SK-N-SH (cell line): ENCODE results near the gene SLC15A1. TPM values are rescaled to one million over a fixed set of nuclear protein-coding genes. Genes with fewer than 3 reads are reported as not detected.

Experiments used
- CTCF ChIA-PET: fragments of 300-600, 350-600 bp; formaldehyde crosslinking; extraction: SDS; loops from one replicate; lab custom pipeline; 2021; lab: Yijun Ruan, JAX
- POLR2A ChIA-PET: fragments of 350-600 bp; sonication (Branson Sonifier 250); formaldehyde crosslinking; extraction: SDS; loops from one replicate; lab custom pipeline; 2020; ENCODE audit warnings: antibody characterized with exemption, inconsistent platforms; lab: Yijun Ruan, JAX
- DNase-seq: peaks from one replicate; pipeline ENCODE4 v3.0.0; 2012
- H2AFZ ChIP-seq: fragments of 200-600 bp; sonication (generic); 2 replicates; pipeline ENCODE4 v1.8.1; 2016; ENCODE audit warnings: antibody characterized with exemption, mild to moderate bottlenecking, low read depth
- H3F3A ChIP-seq: fragments of 200-600 bp; sonication (generic); replicated peaks from 2 replicates; pipeline ENCODE3; 2016; ENCODE audit warnings: antibody characterized with exemption, mild to moderate bottlenecking; ENCODE audit not compliant: insufficient read depth
- H3K27ac ChIP-seq, 2 experiments: fragments of 200-500 bp in 1 of 2; fragments of 200-600 bp in 1 of 2; sonication (Bioruptor generic) in 1 of 2; sonication (generic), shearing (Covaris generic) in 1 of 2; 2 replicates each; pipeline versions ENCODE4 v1.5.1 to v1.6.1; 2014 to 2016; ENCODE audit warnings: low read depth in 2 of 2, inconsistent platforms in 1 of 2, low read length in 1 of 2, mild to moderate bottlenecking in 1 of 2, mixed read lengths in 1 of 2
- H3K27me3 ChIP-seq: fragments of 200-600 bp; sonication (generic), shearing (Covaris generic); 2 replicates; pipeline ENCODE4 v1.6.1; 2016; ENCODE audit warnings: mixed run types; ENCODE audit not compliant: insufficient read depth
- H3K36me3 ChIP-seq, 2 experiments: fragments of 200-500 bp in 1 of 2; fragments of 200-600 bp in 1 of 2; sonication (Bioruptor generic) in 1 of 2; sonication (generic) in 1 of 2; replicated peaks in 1 of 2; 2 replicates each; pipeline versions ENCODE3 to v1.5.1; 2014 to 2016; ENCODE audit warnings: low read length in 1 of 2, mild to moderate bottlenecking in 1 of 2; ENCODE audit not compliant: insufficient read depth in 2 of 2, control insufficient read depth in 1 of 2
- H3K4me1 ChIP-seq, 2 experiments: fragments of 200-500 bp in 1 of 2; fragments of 200-600 bp in 1 of 2; sonication (Bioruptor generic) in 1 of 2; sonication (generic), shearing (Covaris generic) in 1 of 2; 2 replicates each; pipeline versions ENCODE4 v1.5.1 to v1.6.1; 2014 to 2016; ENCODE audit warnings: low read depth in 1 of 2, low read length in 1 of 2, mixed run types in 1 of 2; ENCODE audit not compliant: insufficient read depth in 2 of 2, control insufficient read depth in 1 of 2
- H3K4me2 ChIP-seq: fragments of 200-600 bp; sonication (generic), shearing (Covaris generic); 2 replicates; pipeline ENCODE4 v1.6.1; 2017; ENCODE audit warnings: mixed run types
- H3K4me3 ChIP-seq, 2 experiments: fragments of 200-500 bp in 1 of 2; fragments of 200-600 bp in 1 of 2; sonication (Bioruptor generic) in 1 of 2; sonication (generic), shearing (Covaris generic) in 1 of 2; 2 replicates each; pipeline versions ENCODE4 v1.5.1 to v1.8.1; 2014 to 2016; ENCODE audit warnings: low read depth in 2 of 2, inconsistent platforms in 1 of 2, low read length in 1 of 2, mild to moderate bottlenecking in 1 of 2, mixed read lengths in 1 of 2, moderate library complexity in 1 of 2
- H3K79me2 ChIP-seq: fragments of 200-600 bp; sonication (generic); 2 replicates; pipeline ENCODE4 v1.8.1; 2017; ENCODE audit warnings: mild to moderate bottlenecking; ENCODE audit not compliant: insufficient read depth
- H3K9ac ChIP-seq: fragments of 200-600 bp; sonication (generic); 2 replicates; pipeline ENCODE4 v1.6.1; 2017; ENCODE audit warnings: mixed run types
- H3K9me2 ChIP-seq: fragments of 200-600 bp; sonication (generic); 2 replicates; pipeline ENCODE4 v1.6.1; 2017; ENCODE audit warnings: mixed run types
- H3K9me3 ChIP-seq: fragments of 200-600 bp; sonication (generic); 2 replicates; pipeline ENCODE4 v1.6.1; 2017; ENCODE audit warnings: mixed run types, mild to moderate bottlenecking, moderate library complexity
- H4K20me1 ChIP-seq: fragments of 200-600 bp; sonication (generic); 2 replicates; pipeline ENCODE4 v1.6.1; 2017; ENCODE audit warnings: mild to moderate bottlenecking, mixed run types; ENCODE audit not compliant: insufficient read depth
- FOSL2 ChIP-seq: IDR thresholded peaks from 2 replicates; pipeline ENCODE4 v1.4.0; 2012; ENCODE audit warnings: low read depth, mild to moderate bottlenecking, moderate library complexity, borderline replicate concordance
- FOXJ3 ChIP-seq: sonication (generic); formaldehyde crosslinking; IDR thresholded peaks from 2 replicates; pipeline ENCODE4 v1.5.1; 2020; ENCODE audit warnings: mild to moderate bottlenecking, missing genetic modification reagents
- FOXM1 ChIP-seq: IDR thresholded peaks from 2 replicates; pipeline ENCODE4 v1.4.0; 2012; ENCODE audit warnings: low read depth, mild to moderate bottlenecking
- GATA2 ChIP-seq: sonication (generic); formaldehyde crosslinking; IDR thresholded peaks from 2 replicates; pipeline ENCODE4 v1.5.0; 2020; ENCODE audit warnings: mild to moderate bottlenecking, missing genetic modification reagents
- MEF2A ChIP-seq: IDR thresholded peaks from 2 replicates; pipeline ENCODE4 v1.4.0; 2012; ENCODE audit warnings: low read depth, borderline replicate concordance
- PBX3 ChIP-seq: IDR thresholded peaks from 2 replicates; pipeline ENCODE4; 2012
- RAD21 ChIP-seq: IDR thresholded peaks from 2 replicates; pipeline ENCODE4 v1.6.1; 2012; ENCODE audit warnings: mild to moderate bottlenecking, low read length
- RCOR1 ChIP-seq: fragments of 150-350 bp; IDR thresholded peaks from 2 replicates; pipeline ENCODE4 v1.6.1; 2017; ENCODE audit warnings: antibody characterized with exemption, low read length
- RFX5 ChIP-seq: IDR thresholded peaks from 2 replicates; pipeline ENCODE4 v1.6.1; 2012; ENCODE audit warnings: mild to moderate bottlenecking, improper control_type of control experiment, low read length
- RXRA ChIP-seq: IDR thresholded peaks from 2 replicates; pipeline ENCODE4 v1.4.0; 2012; ENCODE audit warnings: low read depth, mild to moderate bottlenecking, borderline replicate concordance
- SIN3A ChIP-seq: IDR thresholded peaks from 2 replicates; pipeline ENCODE4 v1.6.1; 2012; ENCODE audit warnings: low read depth, mild to moderate bottlenecking, low read length, moderate library complexity, borderline replicate concordance
- SMC3 ChIP-seq: IDR thresholded peaks from 2 replicates; pipeline ENCODE4 v1.6.1; 2012; ENCODE audit warnings: low read depth, low read length, improper control_type of control experiment
- TEAD4 ChIP-seq: IDR thresholded peaks from 2 replicates; pipeline ENCODE4 v1.4.0; 2012; ENCODE audit warnings: mild to moderate bottlenecking, borderline replicate concordance; ENCODE audit not compliant: insufficient read depth
- YY1 ChIP-seq: IDR thresholded peaks from 2 replicates; pipeline ENCODE4 v1.4.0; 2012; ENCODE audit warnings: low read depth, mild to moderate bottlenecking
- ZBTB33 ChIP-seq: IDR thresholded peaks from 2 replicates; pipeline ENCODE4 v1.4.0; 2012; ENCODE audit warnings: low read depth, borderline replicate concordance
- WGBS: methylation state at CpG from one replicate; pipeline ENCODE4 v1.1.6; 2017; ENCODE audit warnings: low lambda C conversion rate; 5-methylcytosine and 5-hydroxymethylcytosine counted together
- polyA plus RNA-seq, 3 experiments: library from polyadenylated mRNA; depleted of rRNA; stranded (reverse); fragments of >200 nt; gene quantifications; 2 replicates each; pipeline ENCODE4 v1.2.3, GENCODE V29; 2012
- TF ChIP-seq, protein P1 (sequence below): IDR thresholded peaks from 2 replicates; pipeline ENCODE4 v1.4.0; 2012; ENCODE audit warnings: low read depth

The SLC15A1 gene
- polyA plus RNA-seq, 1 of the 3 experiments (the other 2 are of a cell fraction) = not detected

GRCh38 chr13:98792785-98793495, 40.5 kb upstream of the SLC15A1 start:
- no peaks in the 10 kb centered on the region for H3K9me3 ChIP-seq
- CTCF ChIA-PET = interaction anchor here (1.0 kb wide), 1 partner anchor 50 kb away, joined by 3 read pairs; no protein-coding TSS in a partner anchor
- no peak for TF ChIP-seq SMC3
- TF ChIP-seq RAD21 = no peak
- no peak for TF ChIP-seq GATA2 (CRISPR knock-in tag)
- no peak for TF ChIP-seq RFX5
- TF ChIP-seq RCOR1 = no peak
- no peak for TF ChIP-seq FOSL2
- no peak for TF ChIP-seq FOXM1
- TF ChIP-seq PBX3 = no peak
- TF ChIP-seq RXRA = no peak
- TF ChIP-seq ZBTB33 = no peak
- TF ChIP-seq, protein P1, sequence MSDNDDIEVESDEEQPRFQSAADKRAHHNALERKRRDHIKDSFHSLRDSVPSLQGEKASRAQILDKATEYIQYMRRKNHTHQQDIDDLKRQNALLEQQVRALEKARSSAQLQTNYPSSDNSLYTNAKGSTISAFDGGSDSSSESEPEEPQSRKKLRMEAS = no peak
- no peak for TF ChIP-seq SIN3A
- TF ChIP-seq TEAD4 = no peak
- TF ChIP-seq FOXJ3 = no peak
- no peak for TF ChIP-seq MEF2A
- TF ChIP-seq YY1 = no peak
- TF ChIP-seq, all 33 proteins: peak for 0
- Histone ChIP-seq H3K4me2 (no peak overlapping the region), H3K9ac (no peak overlapping the region), H3K36me3 (peaks cover 0 to 13% of the 10 kb centered on the region in 2 experiments), H4K20me1 (no peaks in the 10 kb centered on the region), H3K27me3 (no peaks in the 10 kb centered on the region), H3K4me3 (no peak overlapping the region), H2AFZ (no peak overlapping the region), H3K4me1 (peaks cover 0 to 7% of the 10 kb centered on the region in 2 experiments; a peak in 1 of 4 replicates), H3K27ac (no peak overlapping the region), H3F3A (no peaks in the 10 kb centered on the region), H3K79me2 (no peaks in the 10 kb centered on the region), H3K9me2 (no peaks in the 10 kb centered on the region)
- POLR2A ChIA-PET = interaction anchor here (0.5 kb wide), 1 partner anchor 911 kb away, joined by 3 read pairs; no protein-coding TSS in a partner anchor
- WGBS = 89% methylated on average over 11 of the region's 11 CpGs
- no peak for DNase-seq
